ENCODE measurements around the gene CST9.

Gene CST9, protein sequence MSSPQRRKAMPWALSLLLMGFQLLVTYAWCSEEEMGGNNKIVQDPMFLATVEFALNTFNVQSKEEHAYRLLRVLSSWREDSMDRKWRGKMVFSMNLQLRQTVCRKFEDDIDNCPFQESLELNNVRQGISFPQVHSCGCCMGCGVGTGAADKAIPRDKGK
- total RNA-seq = 0 reads per million in 3 donors

DNA sequence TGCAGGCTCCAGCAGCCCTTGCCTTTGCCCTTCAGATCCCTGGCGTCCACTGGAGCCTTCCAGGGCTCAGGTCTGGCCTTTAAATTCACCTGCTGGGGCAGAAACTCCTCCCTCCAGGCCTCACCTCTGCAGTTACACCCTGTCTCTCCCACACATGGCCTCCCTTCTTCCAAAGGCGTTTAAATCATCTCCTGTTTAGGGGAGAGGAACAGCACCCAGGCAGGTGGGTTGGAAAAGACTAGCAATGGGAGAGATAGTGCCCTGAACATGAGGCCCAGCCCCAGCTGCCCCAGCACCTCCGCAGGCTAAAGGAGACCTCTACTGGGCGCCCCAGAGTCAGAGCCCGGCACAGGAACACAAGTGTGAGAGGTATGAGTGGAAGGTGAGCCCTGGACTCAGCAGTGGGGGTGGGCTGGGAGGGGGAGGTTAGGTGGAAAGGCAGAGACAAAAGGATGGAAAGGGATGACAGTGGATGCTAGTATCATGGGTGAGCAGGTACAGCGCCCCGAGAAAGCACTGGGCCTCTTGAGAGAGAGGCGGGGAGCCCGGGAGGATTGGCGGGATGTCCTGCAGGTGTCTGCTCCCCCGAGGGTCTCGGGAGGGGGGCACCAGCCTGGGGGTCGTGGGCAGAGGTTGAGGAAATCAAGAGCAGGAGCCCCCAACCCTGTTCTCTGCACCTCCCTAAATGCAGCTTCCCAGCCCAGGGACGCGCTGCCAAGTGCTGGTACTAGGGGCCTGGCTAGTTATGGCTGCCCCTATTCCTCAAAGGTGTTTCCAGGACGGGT, at the start of gene CST9:
Gene CST9 (minus strand): TSS at position 51 of the 785 bp plus-strand sequence. CDS start 53 bp downstream, outside the sequence.
- H3K27ac ChIP-seq (ENCODE audit: insufficient read depth, low read length, poor library complexity, severe bottlenecking) = no peak within 1 kb of the TSS
- no peaks in the 10 kb centered on the region for H3K9me3 ChIP-seq (ENCODE audit: control insufficient read depth, low read length)
- no peaks in the 10 kb centered on the region for H3K4me1 ChIP-seq (ENCODE audit: control insufficient read depth, insufficient read depth, low read length, poor library complexity, severe bottlenecking)
- no peaks in the 10 kb centered on the region for H3K36me3 ChIP-seq (ENCODE audit: control insufficient read depth, insufficient read depth, low read length)
- no peaks in the 10 kb centered on the region for H3K27me3 ChIP-seq (replicated peaks; ENCODE audit: control insufficient read depth, insufficient read depth, low read length, poor library complexity, severe bottlenecking)
- H3K4me3 ChIP-seq (ENCODE audit: insufficient read depth, low read depth, low read length, poor library complexity, severe bottlenecking) = no peak within 1 kb of the TSS
- DNase-seq = no peak

DNA sequence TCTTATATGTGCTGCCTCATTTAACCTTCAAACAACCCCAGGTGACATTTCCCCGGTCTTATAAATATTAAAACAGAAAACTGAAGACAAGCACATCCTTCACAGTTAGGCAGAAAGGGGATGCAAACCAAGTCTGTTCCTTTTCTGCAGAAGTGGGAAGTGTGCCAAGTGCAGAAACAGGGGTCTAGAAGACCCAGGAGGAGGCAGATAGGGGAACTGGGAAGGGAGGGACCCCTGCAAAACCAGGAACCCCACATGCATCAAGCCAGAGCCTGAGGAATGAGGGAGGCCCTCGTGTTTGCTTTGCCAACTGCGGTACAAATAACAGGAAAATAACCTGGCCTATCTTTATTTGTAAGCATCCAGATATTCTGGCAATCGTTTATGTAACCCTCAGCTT, 49.0 kb upstream of the CST9 start:
- H3K27ac ChIP-seq (ENCODE audit: insufficient read depth, low read length, poor library complexity, severe bottlenecking) = no peak overlapping the region

DNA sequence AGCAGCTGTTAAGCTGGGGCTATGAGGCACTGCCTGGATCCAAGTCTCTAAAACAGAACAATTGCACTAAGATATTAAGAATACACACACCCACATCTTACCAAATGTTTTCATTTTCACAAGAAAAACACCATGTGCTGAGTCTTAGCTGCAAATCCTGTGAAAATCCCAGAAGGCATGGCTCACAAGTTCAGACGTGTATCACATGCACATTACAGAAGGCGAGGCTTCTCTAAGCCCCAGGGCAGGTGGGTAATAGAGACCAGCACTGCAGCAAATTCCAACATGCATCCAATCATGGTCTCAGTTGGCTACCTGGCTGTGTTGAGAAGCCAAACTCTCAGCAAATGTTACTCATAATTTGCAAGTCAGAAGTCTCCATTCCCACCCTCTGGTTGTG, 48.3 kb upstream of the CST9 start:
- no peak for DNase-seq
- Histone ChIP-seq H3K4me3 (ENCODE audit: insufficient read depth, low read depth, low read length, poor library complexity, severe bottlenecking) (no peak overlapping the region), H3K36me3 (ENCODE audit: control insufficient read depth, insufficient read depth, low read length) (no peaks in the 10 kb centered on the region), H3K27me3 (replicated peaks; ENCODE audit: control insufficient read depth, insufficient read depth, low read length, poor library complexity, severe bottlenecking) (peaks cover 3% of the 10 kb centered on the region), H3K27ac (ENCODE audit: insufficient read depth, low read length, poor library complexity, severe bottlenecking) (no peak overlapping the region), H3K9me3 (ENCODE audit: control insufficient read depth, low read length) (no peaks in the 10 kb centered on the region), H3K4me1 (ENCODE audit: control insufficient read depth, insufficient read depth, low read length, poor library complexity, severe bottlenecking) (no peaks in the 10 kb centered on the region)

More for the DNA sequence above, 49.0 kb upstream of the CST9 start:
- Histone ChIP-seq H3K36me3 (ENCODE audit: control insufficient read depth, insufficient read depth, low read length) (no peaks in the 10 kb centered on the region), H3K4me1 (ENCODE audit: control insufficient read depth, insufficient read depth, low read length, poor library complexity, severe bottlenecking) (no peaks in the 10 kb centered on the region), H3K4me3 (ENCODE audit: insufficient read depth, low read depth, low read length, poor library complexity, severe bottlenecking) (no peak overlapping the region), H3K27me3 (replicated peaks; ENCODE audit: control insufficient read depth, insufficient read depth, low read length, poor library complexity, severe bottlenecking) (peaks cover 3% of the 10 kb centered on the region), H3K9me3 (ENCODE audit: control insufficient read depth, low read length) (no peaks in the 10 kb centered on the region)
- no peak for DNase-seq

DNA sequence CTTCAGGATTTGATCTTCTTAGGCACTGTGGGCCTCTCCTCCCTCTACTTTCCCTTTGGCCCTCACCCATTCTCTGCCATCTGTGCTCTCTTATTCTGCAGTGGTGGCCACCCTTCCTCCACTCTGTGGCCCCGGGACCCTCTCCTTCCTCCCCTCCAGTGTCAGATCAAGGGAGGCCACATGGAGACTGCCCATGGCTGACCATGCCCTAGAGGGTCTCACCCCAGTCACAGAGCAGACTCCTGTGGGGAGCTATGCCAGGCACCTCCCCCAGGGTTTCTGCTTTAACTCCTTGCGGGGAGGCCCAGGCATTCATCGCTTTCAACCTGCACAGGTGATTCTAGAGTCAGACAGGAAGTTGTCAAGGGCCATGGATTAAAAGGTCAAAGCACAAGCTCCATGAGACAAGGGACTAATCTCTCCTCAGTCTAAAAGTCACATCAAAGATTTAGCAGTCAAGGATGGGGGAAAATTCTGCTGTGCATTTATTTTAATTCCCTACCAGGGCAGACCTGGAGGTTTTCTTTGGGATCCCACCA, 47.8 kb upstream of the CST9 start:
- Histone ChIP-seq H3K36me3 (ENCODE audit: control insufficient read depth, insufficient read depth, low read length) (no peaks in the 10 kb centered on the region), H3K27me3 (replicated peaks; ENCODE audit: control insufficient read depth, insufficient read depth, low read length, poor library complexity, severe bottlenecking) (peaks cover 3% of the 10 kb centered on the region), H3K4me1 (ENCODE audit: control insufficient read depth, insufficient read depth, low read length, poor library complexity, severe bottlenecking) (no peaks in the 10 kb centered on the region), H3K4me3 (ENCODE audit: insufficient read depth, low read depth, low read length, poor library complexity, severe bottlenecking) (no peak overlapping the region), H3K9me3 (ENCODE audit: control insufficient read depth, low read length) (no peaks in the 10 kb centered on the region), H3K27ac (ENCODE audit: insufficient read depth, low read length, poor library complexity, severe bottlenecking) (no peak overlapping the region)
- DNase-seq = no peak

DNA sequence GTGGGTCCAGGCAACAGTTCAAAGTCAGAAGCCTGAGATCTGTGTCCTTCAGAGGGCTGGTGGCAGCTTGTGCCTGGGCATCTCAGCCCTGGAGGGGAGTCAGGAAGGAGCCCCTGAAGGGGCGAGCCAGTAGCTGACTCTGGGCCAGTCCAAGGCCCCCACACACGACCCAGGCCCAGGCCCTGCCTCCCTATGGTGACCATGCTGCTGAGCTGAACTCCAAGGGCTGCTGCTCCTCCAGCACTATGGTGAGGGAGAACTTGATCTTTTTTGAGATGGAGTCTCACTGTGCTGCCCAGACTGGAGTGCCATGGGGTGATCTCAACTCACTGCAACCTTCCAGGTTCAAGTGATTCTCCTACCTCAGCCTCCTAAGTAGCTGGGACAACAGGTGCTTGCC, 47.2 kb upstream of the CST9 start:
- no peak for DNase-seq
- no peak overlapping the region for H3K4me3 ChIP-seq (ENCODE audit: insufficient read depth, low read depth, low read length, poor library complexity, severe bottlenecking)
- no peaks in the 10 kb centered on the region for H3K36me3 ChIP-seq (ENCODE audit: control insufficient read depth, insufficient read depth, low read length)
- no peak overlapping the region for H3K27ac ChIP-seq (ENCODE audit: insufficient read depth, low read length, poor library complexity, severe bottlenecking)
- H3K9me3 ChIP-seq (ENCODE audit: control insufficient read depth, low read length) = no peaks in the 10 kb centered on the region
- H3K27me3 ChIP-seq (replicated peaks; ENCODE audit: control insufficient read depth, insufficient read depth, low read length, poor library complexity, severe bottlenecking) = peaks cover 3% of the 10 kb centered on the region
- H3K4me1 ChIP-seq (ENCODE audit: control insufficient read depth, insufficient read depth, low read length, poor library complexity, severe bottlenecking) = no peaks in the 10 kb centered on the region

DNA sequence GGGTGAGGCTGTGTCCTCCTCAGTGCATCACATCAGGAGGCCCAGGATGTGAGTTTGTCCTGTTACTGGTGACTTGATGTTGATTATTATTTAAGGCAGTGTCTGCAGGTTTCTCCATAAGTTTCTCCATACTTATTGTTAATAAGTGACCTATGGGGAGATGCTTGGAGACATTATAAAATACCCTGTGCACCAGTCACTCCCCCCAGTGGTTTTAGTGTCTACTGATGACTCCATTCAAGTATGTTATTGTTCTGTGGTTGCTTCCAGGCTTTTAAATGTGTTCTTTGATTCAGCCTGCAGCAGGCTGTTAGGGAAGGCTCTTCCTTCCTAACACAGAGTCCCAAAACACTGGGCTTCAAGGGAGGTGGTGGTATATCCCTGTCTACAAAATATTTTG, 46.7 kb upstream of the CST9 start:
- no peak for DNase-seq
- Histone ChIP-seq H3K36me3 (ENCODE audit: control insufficient read depth, insufficient read depth, low read length) (no peaks in the 10 kb centered on the region), H3K27me3 (replicated peaks; ENCODE audit: control insufficient read depth, insufficient read depth, low read length, poor library complexity, severe bottlenecking) (peaks cover 3% of the 10 kb centered on the region), H3K4me1 (ENCODE audit: control insufficient read depth, insufficient read depth, low read length, poor library complexity, severe bottlenecking) (no peaks in the 10 kb centered on the region), H3K9me3 (ENCODE audit: control insufficient read depth, low read length) (no peaks in the 10 kb centered on the region), H3K27ac (ENCODE audit: insufficient read depth, low read length, poor library complexity, severe bottlenecking) (no peak overlapping the region), H3K4me3 (ENCODE audit: insufficient read depth, low read depth, low read length, poor library complexity, severe bottlenecking) (no peak overlapping the region)

DNA sequence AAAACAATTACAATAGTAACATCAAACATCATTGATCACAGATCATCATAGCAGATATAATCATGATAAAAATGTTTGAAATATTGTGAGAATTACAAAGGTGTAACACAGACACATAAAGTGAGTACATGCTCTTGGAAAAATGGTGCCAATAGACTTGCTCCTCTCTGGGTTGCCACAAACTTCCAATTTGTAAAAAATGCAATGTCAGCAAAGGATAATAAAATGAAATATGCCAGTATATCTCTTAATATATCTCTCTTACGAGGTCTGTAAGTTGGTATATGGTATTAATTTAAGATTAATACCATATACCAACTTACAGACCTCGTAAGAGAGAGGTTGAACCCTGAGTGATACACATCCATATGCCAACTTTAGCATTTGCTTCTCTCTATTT, 45.4 kb upstream of the CST9 start:
- DNase-seq = no peak
- no peak overlapping the region for H3K4me3 ChIP-seq (ENCODE audit: insufficient read depth, low read depth, low read length, poor library complexity, severe bottlenecking)
- no peaks in the 10 kb centered on the region for H3K36me3 ChIP-seq (ENCODE audit: control insufficient read depth, insufficient read depth, low read length)
- H3K27me3 ChIP-seq (replicated peaks; ENCODE audit: control insufficient read depth, insufficient read depth, low read length, poor library complexity, severe bottlenecking) = peaks cover 3% of the 10 kb centered on the region
- H3K9me3 ChIP-seq (ENCODE audit: control insufficient read depth, low read length) = no peaks in the 10 kb centered on the region
- H3K27ac ChIP-seq (ENCODE audit: insufficient read depth, low read length, poor library complexity, severe bottlenecking) = no peak overlapping the region
- H3K4me1 ChIP-seq (ENCODE audit: control insufficient read depth, insufficient read depth, low read length, poor library complexity, severe bottlenecking) = no peaks in the 10 kb centered on the region

DNA sequence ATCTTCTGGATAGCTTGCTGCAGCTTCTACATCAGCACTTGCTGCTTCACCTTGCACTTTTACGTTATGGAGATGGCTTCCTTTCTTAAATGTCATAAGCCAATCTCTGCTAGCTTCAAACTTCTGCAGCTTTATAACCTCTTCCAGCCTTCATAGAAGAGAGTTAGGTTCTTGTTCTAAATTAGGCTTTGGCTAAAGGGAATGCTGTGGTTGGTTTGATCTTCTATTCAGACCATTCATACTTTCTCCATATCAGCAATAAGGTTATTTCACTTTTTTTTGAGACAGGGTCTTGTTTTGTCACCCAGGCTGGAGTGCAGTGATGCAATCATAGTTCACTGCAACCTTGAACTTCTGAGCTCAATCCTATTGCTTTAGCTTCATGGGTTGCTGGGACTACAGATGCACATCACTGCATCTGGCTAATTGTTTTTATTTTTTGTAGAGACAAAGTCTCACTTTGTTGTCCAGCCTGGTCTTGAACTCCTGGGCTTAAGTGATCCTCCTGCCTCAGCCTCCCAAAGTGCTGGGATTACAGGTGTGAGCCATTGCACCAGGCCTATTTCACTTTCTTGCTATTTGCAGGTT, 44.2 kb upstream of the CST9 start:
- H3K27me3 ChIP-seq (replicated peaks; ENCODE audit: control insufficient read depth, insufficient read depth, low read length, poor library complexity, severe bottlenecking) = no peaks in the 10 kb centered on the region
- no peak overlapping the region for H3K27ac ChIP-seq (ENCODE audit: insufficient read depth, low read length, poor library complexity, severe bottlenecking)
- DNase-seq = no peak
- no peaks in the 10 kb centered on the region for H3K9me3 ChIP-seq (ENCODE audit: control insufficient read depth, low read length)
- no peak overlapping the region for H3K4me3 ChIP-seq (ENCODE audit: insufficient read depth, low read depth, low read length, poor library complexity, severe bottlenecking)
- no peaks in the 10 kb centered on the region for H3K36me3 ChIP-seq (ENCODE audit: control insufficient read depth, insufficient read depth, low read length)
- H3K4me1 ChIP-seq (ENCODE audit: control insufficient read depth, insufficient read depth, low read length, poor library complexity, severe bottlenecking) = no peaks in the 10 kb centered on the region

DNA sequence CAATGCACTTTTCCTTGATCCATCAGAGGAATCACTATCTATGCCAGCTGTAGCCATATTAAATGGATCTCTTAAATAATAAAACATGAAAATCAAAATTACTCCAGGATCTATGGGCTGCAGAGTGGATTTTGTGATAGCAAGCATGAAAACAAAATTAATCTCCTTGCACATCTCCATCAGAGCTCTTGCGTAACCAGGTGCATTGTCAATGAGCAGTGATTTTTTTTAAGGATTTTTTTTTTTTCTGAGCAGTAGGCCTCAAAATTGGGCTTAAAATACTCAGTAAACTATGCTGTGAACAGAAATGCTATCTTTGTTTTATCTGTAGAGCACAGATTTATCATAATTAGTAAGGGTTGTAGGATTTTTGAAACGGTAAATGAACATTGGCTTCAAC, 43.5 kb upstream of the CST9 start:
- H3K4me3 ChIP-seq (ENCODE audit: insufficient read depth, low read depth, low read length, poor library complexity, severe bottlenecking) = no peak overlapping the region
- no peaks in the 10 kb centered on the region for H3K36me3 ChIP-seq (ENCODE audit: control insufficient read depth, insufficient read depth, low read length)
- no peaks in the 10 kb centered on the region for H3K27me3 ChIP-seq (replicated peaks; ENCODE audit: control insufficient read depth, insufficient read depth, low read length, poor library complexity, severe bottlenecking)
- DNase-seq = no peak
- H3K9me3 ChIP-seq (ENCODE audit: control insufficient read depth, low read length) = no peaks in the 10 kb centered on the region
- H3K4me1 ChIP-seq (ENCODE audit: control insufficient read depth, insufficient read depth, low read length, poor library complexity, severe bottlenecking) = no peaks in the 10 kb centered on the region
- H3K27ac ChIP-seq (ENCODE audit: insufficient read depth, low read length, poor library complexity, severe bottlenecking) = no peak overlapping the region

DNA sequence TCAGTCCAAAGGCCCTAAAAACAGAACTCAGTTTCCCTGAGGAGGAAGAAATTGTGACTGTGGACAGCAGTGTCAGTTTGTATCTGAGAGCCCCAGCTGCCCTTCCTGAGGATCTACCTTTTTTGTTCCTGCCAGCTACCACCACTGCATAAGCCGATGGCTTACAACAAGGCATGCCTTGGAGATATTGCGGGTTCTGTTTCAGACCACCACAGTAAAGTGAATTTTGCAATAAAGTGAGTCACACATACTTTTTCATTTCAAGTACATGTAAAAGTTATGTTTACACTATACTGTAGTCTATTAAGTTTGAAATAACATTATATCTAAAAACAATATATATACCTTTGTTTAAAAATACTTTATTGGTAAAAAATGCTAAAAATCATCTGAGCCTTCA, 41.6 kb upstream of the CST9 start:
- Histone ChIP-seq H3K4me3 (ENCODE audit: insufficient read depth, low read depth, low read length, poor library complexity, severe bottlenecking) (no peak overlapping the region), H3K36me3 (ENCODE audit: control insufficient read depth, insufficient read depth, low read length) (no peaks in the 10 kb centered on the region), H3K4me1 (ENCODE audit: control insufficient read depth, insufficient read depth, low read length, poor library complexity, severe bottlenecking) (no peaks in the 10 kb centered on the region), H3K27me3 (replicated peaks; ENCODE audit: control insufficient read depth, insufficient read depth, low read length, poor library complexity, severe bottlenecking) (no peaks in the 10 kb centered on the region), H3K27ac (ENCODE audit: insufficient read depth, low read length, poor library complexity, severe bottlenecking) (no peak overlapping the region), H3K9me3 (ENCODE audit: control insufficient read depth, low read length) (no peaks in the 10 kb centered on the region)
- no peak for DNase-seq
